HEK293 (cell line): ENCODE measurements around the gene MALRD1.

Experiments used
- ATF2 ChIP-seq: fragments of 450-650 bp; formaldehyde crosslinking; IDR thresholded peaks from 2 replicates; pipeline ENCODE4 v1.5.1; 2016; ENCODE audit warnings: missing biosample characterization, missing genetic modification characterization, low read depth
- KLF8 ChIP-seq: fragments of 450-650 bp; formaldehyde crosslinking; IDR thresholded peaks from 2 replicates; pipeline ENCODE4 v1.5.1; 2016; ENCODE audit warnings: missing biosample characterization, missing genetic modification characterization
- MYNN ChIP-seq: fragments of 450-650 bp; formaldehyde crosslinking; IDR thresholded peaks from 2 replicates; pipeline ENCODE4 v1.5.1; 2016; ENCODE audit warnings: missing biosample characterization, missing genetic modification characterization, borderline replicate concordance
- REST ChIP-seq: fragments of 450-650 bp; formaldehyde crosslinking; IDR thresholded peaks from 2 replicates; pipeline ENCODE4 v1.5.1; 2016; ENCODE audit warnings: missing biosample characterization, missing genetic modification characterization
- ZBTB21 ChIP-seq: fragments of 450-650 bp; formaldehyde crosslinking; IDR thresholded peaks from 2 replicates; pipeline ENCODE4 v1.5.1; 2017; ENCODE audit warnings: missing biosample characterization, missing genetic modification characterization
- ZNF433 ChIP-seq: fragments of 450-650 bp; formaldehyde crosslinking; IDR thresholded peaks from 2 replicates; pipeline ENCODE4 v1.5.1; 2016; ENCODE audit warnings: missing biosample characterization, missing genetic modification characterization, low read depth
- ZNF544 ChIP-seq: fragments of 450-650 bp; formaldehyde crosslinking; IDR thresholded peaks from 2 replicates; pipeline ENCODE4 v1.5.0; 2017; ENCODE audit warnings: missing biosample characterization, missing genetic modification characterization
- ZNF76 ChIP-seq: fragments of 450-650 bp; formaldehyde crosslinking; IDR thresholded peaks from 2 replicates; pipeline ENCODE4; 2016; ENCODE audit warnings: low read depth, missing biosample characterization, missing genetic modification characterization, borderline replicate concordance
- ZNF768 ChIP-seq: fragments of 450-650 bp; formaldehyde crosslinking; IDR thresholded peaks from 2 replicates; pipeline ENCODE4 v1.5.1; 2018; ENCODE audit warnings: missing biosample characterization, mild to moderate bottlenecking, missing genetic modification characterization
- ZNF777 ChIP-seq: fragments of 450-650 bp; formaldehyde crosslinking; IDR thresholded peaks from 2 replicates; pipeline ENCODE4 v1.5.1; 2017; ENCODE audit warnings: missing biosample characterization, missing genetic modification characterization, borderline replicate concordance
- ZNF792 ChIP-seq: fragments of 450-650 bp; formaldehyde crosslinking; IDR thresholded peaks from 2 replicates; pipeline ENCODE4 v1.5.1; 2016; ENCODE audit warnings: missing biosample characterization, missing genetic modification characterization
- TF ChIP-seq, protein P1 (sequence below): fragments of 450-650 bp; formaldehyde crosslinking; IDR thresholded peaks from 2 replicates; pipeline ENCODE4 v1.5.1; 2016; ENCODE audit warnings: missing biosample characterization, missing genetic modification characterization
- TF ChIP-seq, protein P2 (sequence below): fragments of 450-650 bp; formaldehyde crosslinking; IDR thresholded peaks from 2 replicates; pipeline ENCODE4 v1.5.1; 2016; ENCODE audit warnings: missing biosample characterization, missing genetic modification characterization
- TF ChIP-seq, protein P3 (sequence below): IDR thresholded peaks from 2 replicates; pipeline ENCODE4 v1.6.1; 2011; ENCODE audit warnings: mild to moderate bottlenecking, low read depth, low read length, borderline replicate concordance

DNA sequence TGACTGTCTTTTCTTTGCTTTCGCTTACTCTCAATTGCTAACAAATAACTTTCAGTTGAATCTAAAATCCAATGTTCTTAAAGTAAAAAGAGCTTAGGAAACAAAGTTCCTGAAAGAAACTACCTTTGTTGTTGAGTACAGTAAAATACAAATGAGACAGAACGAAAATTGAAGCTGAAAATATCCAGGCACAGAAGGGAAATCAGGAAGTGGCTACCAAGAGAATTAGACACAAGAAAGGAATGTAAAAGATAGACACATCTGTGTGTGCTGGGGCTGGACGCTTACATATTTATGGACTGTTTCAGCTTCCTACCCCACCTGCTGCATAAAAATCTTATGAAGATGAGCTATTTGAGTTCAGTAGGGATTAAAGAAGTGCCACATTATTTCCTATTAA lies 606.0 kb downstream of the MALRD1 start:
- TF ChIP-seq, protein P1, sequence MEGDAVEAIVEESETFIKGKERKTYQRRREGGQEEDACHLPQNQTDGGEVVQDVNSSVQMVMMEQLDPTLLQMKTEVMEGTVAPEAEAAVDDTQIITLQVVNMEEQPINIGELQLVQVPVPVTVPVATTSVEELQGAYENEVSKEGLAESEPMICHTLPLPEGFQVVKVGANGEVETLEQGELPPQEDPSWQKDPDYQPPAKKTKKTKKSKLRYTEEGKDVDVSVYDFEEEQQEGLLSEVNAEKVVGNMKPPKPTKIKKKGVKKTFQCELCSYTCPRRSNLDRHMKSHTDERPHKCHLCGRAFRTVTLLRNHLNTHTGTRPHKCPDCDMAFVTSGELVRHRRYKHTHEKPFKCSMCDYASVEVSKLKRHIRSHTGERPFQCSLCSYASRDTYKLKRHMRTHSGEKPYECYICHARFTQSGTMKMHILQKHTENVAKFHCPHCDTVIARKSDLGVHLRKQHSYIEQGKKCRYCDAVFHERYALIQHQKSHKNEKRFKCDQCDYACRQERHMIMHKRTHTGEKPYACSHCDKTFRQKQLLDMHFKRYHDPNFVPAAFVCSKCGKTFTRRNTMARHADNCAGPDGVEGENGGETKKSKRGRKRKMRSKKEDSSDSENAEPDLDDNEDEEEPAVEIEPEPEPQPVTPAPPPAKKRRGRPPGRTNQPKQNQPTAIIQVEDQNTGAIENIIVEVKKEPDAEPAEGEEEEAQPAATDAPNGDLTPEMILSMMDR (tag by site-specific recombination): no peak
- TF ChIP-seq REST (tag by site-specific recombination): no peak
- TF ChIP-seq ZNF768 (tag by site-specific recombination): no peak
- no peak for TF ChIP-seq ZNF76
- no peak for TF ChIP-seq ZNF792
- TF ChIP-seq ZBTB21 (tag by site-specific recombination): no peak
- no peak for TF ChIP-seq MYNN (tag by site-specific recombination)
- no peak for TF ChIP-seq KLF8 (tag by site-specific recombination)
- no peak for TF ChIP-seq ZNF544 (tag by site-specific recombination)
- TF ChIP-seq ZNF777 (tag by site-specific recombination): no peak
- TF ChIP-seq, protein P2, sequence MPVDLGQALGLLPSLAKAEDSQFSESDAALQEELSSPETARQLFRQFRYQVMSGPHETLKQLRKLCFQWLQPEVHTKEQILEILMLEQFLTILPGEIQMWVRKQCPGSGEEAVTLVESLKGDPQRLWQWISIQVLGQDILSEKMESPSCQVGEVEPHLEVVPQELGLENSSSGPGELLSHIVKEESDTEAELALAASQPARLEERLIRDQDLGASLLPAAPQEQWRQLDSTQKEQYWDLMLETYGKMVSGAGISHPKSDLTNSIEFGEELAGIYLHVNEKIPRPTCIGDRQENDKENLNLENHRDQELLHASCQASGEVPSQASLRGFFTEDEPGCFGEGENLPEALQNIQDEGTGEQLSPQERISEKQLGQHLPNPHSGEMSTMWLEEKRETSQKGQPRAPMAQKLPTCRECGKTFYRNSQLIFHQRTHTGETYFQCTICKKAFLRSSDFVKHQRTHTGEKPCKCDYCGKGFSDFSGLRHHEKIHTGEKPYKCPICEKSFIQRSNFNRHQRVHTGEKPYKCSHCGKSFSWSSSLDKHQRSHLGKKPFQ (tag by site-specific recombination): no peak
- TF ChIP-seq, protein P3, sequence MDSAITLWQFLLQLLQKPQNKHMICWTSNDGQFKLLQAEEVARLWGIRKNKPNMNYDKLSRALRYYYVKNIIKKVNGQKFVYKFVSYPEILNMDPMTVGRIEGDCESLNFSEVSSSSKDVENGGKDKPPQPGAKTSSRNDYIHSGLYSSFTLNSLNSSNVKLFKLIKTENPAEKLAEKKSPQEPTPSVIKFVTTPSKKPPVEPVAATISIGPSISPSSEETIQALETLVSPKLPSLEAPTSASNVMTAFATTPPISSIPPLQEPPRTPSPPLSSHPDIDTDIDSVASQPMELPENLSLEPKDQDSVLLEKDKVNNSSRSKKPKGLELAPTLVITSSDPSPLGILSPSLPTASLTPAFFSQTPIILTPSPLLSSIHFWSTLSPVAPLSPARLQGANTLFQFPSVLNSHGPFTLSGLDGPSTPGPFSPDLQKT: no peak
- no peak for TF ChIP-seq ZNF433
- no peak for TF ChIP-seq ATF2 (tag by site-specific recombination)
